GM20000 (cell line): Measurements from ENCODE around the gene SLC24A4.

Source experiments
- DNase-seq: peaks from one replicate; pipeline ENCODE4 v3.0.0; 2012; ENCODE audit warnings: low spot score
- TF ChIP-seq, protein P1 (sequence below): IDR thresholded peaks from 2 replicates; pipeline ENCODE4 v1.5.1; 2012; ENCODE audit warnings: mild to moderate bottlenecking, control low read depth; ENCODE audit errors: extremely low read depth, missing control alignments

Gene SLC24A4

GRCh38 chr14:92384461-92385133 lies 61.6 kb downstream of the SLC24A4 start:
- DNase-seq, result no peak

DNA sequence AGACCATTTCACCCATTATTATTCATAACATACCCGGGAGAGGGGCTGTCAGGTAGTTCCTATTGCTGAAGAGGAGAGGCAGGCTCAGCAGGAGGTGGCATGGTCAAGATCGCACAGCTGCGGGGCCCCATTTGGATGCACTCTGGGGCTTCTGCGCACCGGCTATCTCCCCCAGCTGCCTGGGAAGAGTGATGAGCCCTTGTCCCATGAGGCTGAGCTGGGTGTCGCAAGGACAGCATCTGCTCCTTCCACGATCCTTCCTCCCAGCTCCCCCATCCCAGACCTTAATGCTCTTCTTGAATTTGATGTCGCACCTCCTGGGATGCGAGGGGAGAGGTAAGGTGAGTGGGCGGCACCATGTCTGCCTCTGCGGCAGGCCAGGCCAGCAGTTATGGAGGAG lies 62.6 kb downstream of the SLC24A4 start:
- DNase-seq, result no peak
- TF ChIP-seq, protein P1, sequence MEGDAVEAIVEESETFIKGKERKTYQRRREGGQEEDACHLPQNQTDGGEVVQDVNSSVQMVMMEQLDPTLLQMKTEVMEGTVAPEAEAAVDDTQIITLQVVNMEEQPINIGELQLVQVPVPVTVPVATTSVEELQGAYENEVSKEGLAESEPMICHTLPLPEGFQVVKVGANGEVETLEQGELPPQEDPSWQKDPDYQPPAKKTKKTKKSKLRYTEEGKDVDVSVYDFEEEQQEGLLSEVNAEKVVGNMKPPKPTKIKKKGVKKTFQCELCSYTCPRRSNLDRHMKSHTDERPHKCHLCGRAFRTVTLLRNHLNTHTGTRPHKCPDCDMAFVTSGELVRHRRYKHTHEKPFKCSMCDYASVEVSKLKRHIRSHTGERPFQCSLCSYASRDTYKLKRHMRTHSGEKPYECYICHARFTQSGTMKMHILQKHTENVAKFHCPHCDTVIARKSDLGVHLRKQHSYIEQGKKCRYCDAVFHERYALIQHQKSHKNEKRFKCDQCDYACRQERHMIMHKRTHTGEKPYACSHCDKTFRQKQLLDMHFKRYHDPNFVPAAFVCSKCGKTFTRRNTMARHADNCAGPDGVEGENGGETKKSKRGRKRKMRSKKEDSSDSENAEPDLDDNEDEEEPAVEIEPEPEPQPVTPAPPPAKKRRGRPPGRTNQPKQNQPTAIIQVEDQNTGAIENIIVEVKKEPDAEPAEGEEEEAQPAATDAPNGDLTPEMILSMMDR, result no peak

More at GRCh38 chr14:92384461-92385133, 61.6 kb downstream of the SLC24A4 start:
- TF ChIP-seq, protein P1, result no peak

GRCh38 chr14:92386165-92386564 lies 63.2 kb downstream of the SLC24A4 start:
- TF ChIP-seq, protein P1, result no peak
- no peak for DNase-seq

DNA sequence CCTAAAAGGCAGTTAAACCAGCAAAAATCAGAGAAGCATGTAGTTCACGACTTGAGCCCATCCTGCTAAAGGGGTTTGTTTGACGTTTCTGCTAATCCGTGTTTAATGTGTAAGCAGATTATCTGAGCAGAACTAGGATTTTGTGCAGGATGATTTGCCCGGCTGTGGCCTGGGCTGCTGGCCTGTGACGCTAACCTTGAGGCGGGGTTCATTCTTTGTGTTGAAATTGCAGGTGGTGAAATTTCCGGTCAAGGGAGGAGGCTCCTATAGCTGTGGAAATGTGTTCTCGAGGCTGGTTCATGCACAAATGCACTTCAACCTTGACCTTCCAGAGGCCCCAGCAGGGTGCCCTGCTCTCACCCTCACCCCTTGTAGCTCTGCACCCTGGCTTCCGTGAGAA lies 63.7 kb downstream of the SLC24A4 start:
- no peak for DNase-seq
- TF ChIP-seq, protein P1, result no peak

DNA sequence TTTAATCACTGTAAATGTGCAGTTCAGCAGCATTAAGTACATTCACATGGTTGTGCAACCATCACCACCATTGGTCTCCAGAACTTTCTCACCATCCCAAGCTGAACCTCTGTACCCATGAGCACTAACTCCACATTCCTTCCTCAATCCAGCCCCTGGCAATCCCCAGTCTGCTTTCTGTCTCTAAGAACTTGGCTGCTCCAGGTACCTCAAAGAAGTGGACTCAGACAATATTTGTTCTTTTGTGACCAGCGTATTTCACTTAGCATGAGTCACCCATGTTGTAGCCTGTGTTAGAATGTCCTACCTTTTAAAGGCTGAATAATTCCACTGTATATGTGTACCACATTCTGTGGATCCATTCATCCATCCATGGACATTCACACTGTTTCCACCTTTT lies 64.6 kb downstream of the SLC24A4 start:
- TF ChIP-seq, protein P1, result no peak
- no peak for DNase-seq

- TF ChIP-seq, protein P1, result no peak
Observed at GRCh38 chr14:92389598-92390158, 66.7 kb downstream of the SLC24A4 start.

GRCh38 chr14:92391726-92392125 lies 68.8 kb downstream of the SLC24A4 start:
- TF ChIP-seq, protein P1, result no peak
- no peak for DNase-seq

More at GRCh38 chr14:92389598-92390158, 66.7 kb downstream of the SLC24A4 start:
- no peak for DNase-seq
